ENCODE results near the gene NEK6. TPM values are rescaled to one million over a fixed set of nuclear protein-coding genes. Genes with fewer than 3 reads are reported as not detected.

Gene NEK6
- total RNA-seq, 2 donors from 2014 or later = 15.5 to 23.6 TPM

GRCh38 chr9:124274738-124275137 is 17.0 kb downstream of the NEK6 start:
- Histone ChIP-seq H3K4me3 (no peak overlapping the region), H3K4me1 (peaks cover 41% of the 10 kb centered on the region), H3K9me3 (no peaks in the 10 kb centered on the region), H3K36me3 (replicated peaks in 1 of 2; ENCODE audit: insufficient read depth in 1 of 2, low read depth in 2 of 2) (no peaks in the 10 kb centered on the region), H3K27me3 (no peaks in the 10 kb centered on the region), H3K27ac (no peak overlapping the region)
- no peak for TF ChIP-seq POLR2A (IDR thresholded peaks at IDR 0.05)
- TF ChIP-seq, protein P1, sequence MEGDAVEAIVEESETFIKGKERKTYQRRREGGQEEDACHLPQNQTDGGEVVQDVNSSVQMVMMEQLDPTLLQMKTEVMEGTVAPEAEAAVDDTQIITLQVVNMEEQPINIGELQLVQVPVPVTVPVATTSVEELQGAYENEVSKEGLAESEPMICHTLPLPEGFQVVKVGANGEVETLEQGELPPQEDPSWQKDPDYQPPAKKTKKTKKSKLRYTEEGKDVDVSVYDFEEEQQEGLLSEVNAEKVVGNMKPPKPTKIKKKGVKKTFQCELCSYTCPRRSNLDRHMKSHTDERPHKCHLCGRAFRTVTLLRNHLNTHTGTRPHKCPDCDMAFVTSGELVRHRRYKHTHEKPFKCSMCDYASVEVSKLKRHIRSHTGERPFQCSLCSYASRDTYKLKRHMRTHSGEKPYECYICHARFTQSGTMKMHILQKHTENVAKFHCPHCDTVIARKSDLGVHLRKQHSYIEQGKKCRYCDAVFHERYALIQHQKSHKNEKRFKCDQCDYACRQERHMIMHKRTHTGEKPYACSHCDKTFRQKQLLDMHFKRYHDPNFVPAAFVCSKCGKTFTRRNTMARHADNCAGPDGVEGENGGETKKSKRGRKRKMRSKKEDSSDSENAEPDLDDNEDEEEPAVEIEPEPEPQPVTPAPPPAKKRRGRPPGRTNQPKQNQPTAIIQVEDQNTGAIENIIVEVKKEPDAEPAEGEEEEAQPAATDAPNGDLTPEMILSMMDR (IDR thresholded peaks at IDR 0.05) = no peak
- intact Hi-C loops (cut with DNase I) = no loop called here
- 94 to 95% methylated on average over 7 of the region's 7 CpGs for WGBS, 2 donors
- DNase-seq (no peak), ATAC-seq (no peak)

DNA sequence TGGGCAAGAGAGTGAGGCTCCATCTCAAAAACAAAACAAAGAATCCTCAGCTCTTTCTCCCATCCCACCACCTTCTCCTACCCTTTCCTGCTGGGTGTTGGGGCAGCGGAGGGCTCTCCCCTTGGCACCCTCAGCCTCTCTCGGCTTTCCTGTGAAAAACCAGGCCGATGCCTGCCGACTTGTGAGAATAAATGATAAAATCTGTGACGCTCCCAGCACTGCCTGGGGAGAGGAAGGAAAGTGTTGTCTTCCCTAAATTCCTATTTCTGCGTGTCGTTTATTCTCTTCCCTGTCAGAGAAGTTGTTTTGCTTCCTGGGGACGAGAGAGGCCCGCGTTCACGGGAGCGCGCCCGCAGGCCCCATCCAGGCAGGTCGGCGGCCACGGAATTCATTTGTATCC is 19.7 kb downstream of the NEK6 start:
- intact Hi-C loops (cut with DNase I) = no loop called here
- ATAC-seq = no peak
- H3K36me3 ChIP-seq (replicated peaks in 1 of 2; ENCODE audit: insufficient read depth in 1 of 2, low read depth in 2 of 2) = no peaks in the 10 kb centered on the region
- WGBS, 2 donors = 91 to 94% methylated on average over 17 of the region's 17 CpGs
- no peaks in the 10 kb centered on the region for H3K9me3 ChIP-seq
- no peaks in the 10 kb centered on the region for H3K27me3 ChIP-seq
- TF ChIP-seq, protein P1 (IDR thresholded peaks at IDR 0.05) = no peak
- TF ChIP-seq POLR2A (IDR thresholded peaks at IDR 0.05) = no peak
- no peak overlapping the region for H3K4me3 ChIP-seq
- H3K4me1 ChIP-seq = peaks cover 30% of the 10 kb centered on the region
- H3K27ac ChIP-seq = no peak overlapping the region
- no peak for DNase-seq

- Histone ChIP-seq H3K4me1 (peaks cover 32% of the 10 kb centered on the region), H3K27me3 (no peaks in the 10 kb centered on the region), H3K4me3 (no peak overlapping the region), H3K36me3 (replicated peaks in 1 of 2; ENCODE audit: insufficient read depth in 1 of 2, low read depth in 2 of 2) (no peaks in the 10 kb centered on the region), H3K27ac (no peak overlapping the region), H3K9me3 (no peaks in the 10 kb centered on the region)
- ATAC-seq (no peak), DNase-seq (no peak)
- TF ChIP-seq, protein P1 (IDR thresholded peaks at IDR 0.05) = no peak
- TF ChIP-seq POLR2A (IDR thresholded peaks at IDR 0.05) = no peak
- WGBS, 2 donors = 81 to 94% methylated on average over 14 to 18 of the region's 18 CpGs
- intact Hi-C loops (cut with DNase I) = no loop called here
Measured at GRCh38 chr9:124278054-124278540, 20.3 kb downstream of the NEK6 start.

DNA sequence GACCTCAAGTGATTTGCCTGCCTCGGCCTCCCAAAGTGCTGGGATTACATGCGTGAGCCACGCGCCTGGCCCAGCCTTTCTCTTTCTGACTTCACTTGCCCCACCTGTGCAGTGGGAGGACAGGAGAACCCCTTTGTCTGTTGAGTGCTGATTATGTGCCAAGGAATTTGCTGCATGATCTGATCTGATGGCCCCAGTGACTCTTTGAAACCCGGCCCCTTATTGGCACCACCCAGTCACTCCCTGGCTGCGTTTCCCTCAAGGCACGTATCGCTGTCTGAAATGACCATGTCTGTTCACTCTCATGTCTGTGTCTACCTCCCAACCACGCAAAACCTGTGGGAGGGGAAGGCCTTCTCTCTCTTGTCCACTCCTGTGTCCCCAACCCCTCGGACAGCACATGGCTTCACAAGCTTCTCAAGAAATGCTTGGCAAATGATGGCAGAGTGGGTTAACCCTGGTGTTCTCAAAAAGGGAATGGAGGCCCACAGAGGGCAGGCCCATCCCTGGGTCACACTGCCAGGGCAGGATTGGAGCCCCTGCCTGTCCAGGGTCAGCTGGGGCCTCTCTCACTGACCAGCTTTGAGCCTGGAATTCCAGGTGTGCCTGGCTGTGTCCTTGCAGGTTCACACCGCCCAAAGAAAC is 21.9 kb downstream of the NEK6 start:
- DNase-seq = no peak
- Histone ChIP-seq H3K9me3 (no peaks in the 10 kb centered on the region), H3K4me3 (no peak overlapping the region), H3K36me3 (replicated peaks in 1 of 2; ENCODE audit: insufficient read depth in 1 of 2, low read depth in 2 of 2) (no peaks in the 10 kb centered on the region), H3K4me1 (peaks cover 47% of the 10 kb centered on the region), H3K27me3 (no peaks in the 10 kb centered on the region), H3K27ac (peak overlapping the region in 3 of 4 donors; percentile 39 to 72 (median 47))
- ATAC-seq = no peak
- WGBS, 2 donors = 65 to 88% methylated on average over 11 of the region's 11 CpGs
- intact Hi-C loops (cut with DNase I) = no loop called here
- TF ChIP-seq, protein P1 (IDR thresholded peaks at IDR 0.05) = no peak
- no peak for TF ChIP-seq POLR2A (IDR thresholded peaks at IDR 0.05)

GRCh38 chr9:124280176-124280691 is 22.5 kb downstream of the NEK6 start:
- ATAC-seq (peak; percentile 24), DNase-seq (peak in 1 of 4 donors; percentile 59)
- 59 to 61% methylated on average over 5 to 16 of the region's 16 CpGs for WGBS, 2 donors
- Histone ChIP-seq H3K27ac (peak overlapping the region in 3 of 4 donors; percentile 39 to 72 (median 47)), H3K36me3 (replicated peaks in 1 of 2; ENCODE audit: insufficient read depth in 1 of 2, low read depth in 2 of 2) (no peaks in the 10 kb centered on the region), H3K9me3 (no peaks in the 10 kb centered on the region), H3K27me3 (no peaks in the 10 kb centered on the region), H3K4me1 (peaks cover 49% of the 10 kb centered on the region), H3K4me3 (no peak overlapping the region)
- intact Hi-C loops (cut with DNase I) = no loop called here
- TF ChIP-seq, protein P1 (IDR thresholded peaks at IDR 0.05) = no peak
- no peak for TF ChIP-seq POLR2A (IDR thresholded peaks at IDR 0.05)

Measured in body of pancreas (tissue), 4 donors.